HepG2 (cell line): ENCODE results near the gene EFHC2. TPM values are rescaled to one million over a fixed set of nuclear protein-coding genes. Genes with fewer than 3 reads are reported as not detected.

Experiments
- ATAC-seq: fragments of 200-7000 bp; cut with Tn5 transposase; 3 replicates; pipeline ENCODE4 v1.9.1; 2020; ENCODE audit warnings: mild to moderate bottlenecking, moderate library complexity
- BruUV-seq: library from RNA; stranded (reverse); fragments of 400-500 nt; replicated peaks from 2 replicates; lab custom pipeline; 2021; lab: Mats Ljungman, UMichigan
- CTCF ChIA-PET: fragments of 300-600 bp; formaldehyde crosslinking; extraction: SDS; loops from one replicate; lab custom pipeline; 2021; ENCODE audit warnings: low total read pairs, inconsistent platforms, low intra/inter-chr PET ratio; lab: Yijun Ruan, JAX
- POLR2A ChIA-PET: fragments of 350-600 bp; sonication (Branson Sonifier 250); formaldehyde crosslinking; loops from one replicate; lab custom pipeline; 2020; ENCODE audit warnings: antibody characterized with exemption, inconsistent platforms; lab: Yijun Ruan, JAX
- DNase-seq: peaks from one replicate; pipeline ENCODE4 v3.0.0-alpha.2; 2015; ENCODE audit warnings: low spot score
- FAIRE-seq: peaks from 3 replicates; lab custom pipeline; 2011; peaks lifted over from hg19 to GRCh38; lab: Jason Lieb, UNC
- H2AFZ ChIP-seq: one replicate; pipeline ENCODE4 v1.6.1; 2011; ENCODE audit warnings: low read length, inconsistent platforms
- H3K27ac ChIP-seq: fragments of 300-600 bp; 3 replicates; pipeline ENCODE4 v1.8.0; 2011; ENCODE audit warnings: mixed run types, mild to moderate bottlenecking, mixed read lengths, low read length, inconsistent platforms; ENCODE audit not compliant: insufficient read depth; ENCODE audit errors: extremely low read length
- H3K27me3 ChIP-seq, 2 experiments: fragments of 200-600 bp in 1 of 2; 2 replicates in 1 of 2; 3 replicates in 1 of 2; pipeline versions ENCODE4 v1.6.0 to v1.8.0; 2011; ENCODE audit warnings: low read length in 2 of 2, mild to moderate bottlenecking in 2 of 2, moderate library complexity in 2 of 2, inconsistent platforms in 1 of 2; ENCODE audit not compliant: insufficient read depth in 2 of 2, control insufficient read depth in 1 of 2
- H3K36me3 ChIP-seq, 2 experiments: fragments of 200-600 bp in 1 of 2; replicated peaks in 1 of 2; 2 replicates in 1 of 2; 3 replicates in 1 of 2; pipeline versions ENCODE4 v1.5.1 to v1.8.0; 2011; ENCODE audit warnings: low read length in 2 of 2, inconsistent platforms in 1 of 2; ENCODE audit not compliant: insufficient read depth in 2 of 2, control insufficient read depth in 1 of 2
- H3K4me1 ChIP-seq: 2 replicates; pipeline ENCODE4 v1.5.1; 2012; ENCODE audit warnings: low read length, inconsistent platforms; ENCODE audit not compliant: insufficient read depth
- H3K4me2 ChIP-seq: 2 replicates; pipeline ENCODE4 v1.6.0; 2011; ENCODE audit warnings: low read depth, low read length, inconsistent platforms
- H3K4me3 ChIP-seq, 3 experiments: fragments of 200-600 bp in 1 of 3; sonication (generic), shearing (Covaris generic) in 1 of 3; replicated peaks in 1 of 3; 2 replicates each; pipeline ENCODE4 v1.5.1; 2011 to 2016; ENCODE audit warnings: low read length in 3 of 3, inconsistent platforms in 2 of 3, low read depth in 2 of 3, mild to moderate bottlenecking in 2 of 3, control low read depth in 1 of 3, mixed read lengths in 1 of 3; ENCODE audit not compliant: insufficient read depth in 1 of 3
- H3K79me2 ChIP-seq: one replicate; pipeline ENCODE4 v1.6.1; 2011; ENCODE audit warnings: low read length, inconsistent platforms; ENCODE audit not compliant: insufficient read depth
- H3K9ac ChIP-seq: 2 replicates; pipeline ENCODE4 v1.6.0; 2011; ENCODE audit warnings: mild to moderate bottlenecking, low read depth, low read length, inconsistent platforms; ENCODE audit not compliant: insufficient read depth
- H3K9me3 ChIP-seq: 2 replicates; pipeline ENCODE4 v1.5.1; 2012; ENCODE audit warnings: mild to moderate bottlenecking, low read length
- H4K20me1 ChIP-seq: 2 replicates; pipeline ENCODE4 v1.6.0; 2011; ENCODE audit warnings: inconsistent platforms, mild to moderate bottlenecking, low read length, moderate library complexity; ENCODE audit not compliant: insufficient read depth
- ARID5B ChIP-seq: IDR thresholded peaks from 2 replicates; pipeline ENCODE4 v1.4.0; 2020; ENCODE audit warnings: mild to moderate bottlenecking, missing genetic modification reagents
- HNF4G ChIP-seq, 2 experiments: sonication (generic) in 1 of 2; formaldehyde crosslinking in 1 of 2; IDR thresholded peaks; 2 replicates each; pipeline versions ENCODE4 v1.4.0 to v1.6.1; 2011 to 2020; ENCODE audit warnings: borderline replicate concordance in 2 of 2, low read depth in 2 of 2, mild to moderate bottlenecking in 2 of 2, low read length in 1 of 2, missing genetic modification reagents in 1 of 2, moderate library complexity in 1 of 2
- MYC ChIP-seq: sonication (generic); formaldehyde crosslinking; IDR thresholded peaks from 2 replicates; pipeline ENCODE4 v1.9.0; 2021; ENCODE audit warnings: missing genetic modification reagents, borderline replicate concordance
- PHF21A ChIP-seq: sonication (generic); formaldehyde crosslinking; IDR thresholded peaks from 2 replicates; pipeline ENCODE4 v1.5.0; 2020; ENCODE audit warnings: mild to moderate bottlenecking, missing genetic modification reagents
- SIN3A ChIP-seq: IDR thresholded peaks from 2 replicates; pipeline ENCODE4 v1.6.1; 2011; ENCODE audit warnings: low read depth, mild to moderate bottlenecking, control low read depth, low read length, borderline replicate concordance
- ZBTB42 ChIP-seq: sonication (generic); formaldehyde crosslinking; IDR thresholded peaks from 2 replicates; pipeline ENCODE4 v1.5.0; 2020; ENCODE audit warnings: mild to moderate bottlenecking, missing genetic modification reagents
- ZFY ChIP-seq: sonication (generic); formaldehyde crosslinking; IDR thresholded peaks from 2 replicates; pipeline ENCODE4 v1.4.0; 2020; ENCODE audit warnings: missing genetic modification reagents
- ZNF430 ChIP-seq: sonication (generic); formaldehyde crosslinking; IDR thresholded peaks from 2 replicates; pipeline ENCODE4 v1.9.0; 2021; ENCODE audit warnings: mild to moderate bottlenecking, missing genetic modification reagents
- ZNF567 ChIP-seq: sonication (generic); formaldehyde crosslinking; IDR thresholded peaks from 2 replicates; pipeline ENCODE4 v1.8.1; 2023; ENCODE audit warnings: mild to moderate bottlenecking, missing genetic modification reagents, borderline replicate concordance
- ZNF615 ChIP-seq: sonication (generic); formaldehyde crosslinking; IDR thresholded peaks from 2 replicates; pipeline ENCODE4 v1.5.0; 2020; ENCODE audit warnings: mild to moderate bottlenecking, missing genetic modification reagents, borderline replicate concordance
- WGBS: methylation state at CpG from one replicate; pipeline ENCODE4 v1.1.6; 2017; ENCODE audit warnings: low lambda C conversion rate; 5-methylcytosine and 5-hydroxymethylcytosine counted together
- in situ Hi-C: cut with HindIII; loops from 2 replicates; pipeline ENCODE4 v1.10.0; 2017; ENCODE audit warnings: low pct_unique_long_range_greater_than_20kb; ENCODE audit not compliant: extremely low pct_ligation_motif_present
- intact Hi-C: fragments of 100-400 bp; cut with micrococcal nuclease; formaldehyde crosslinking; loops from one replicate; pipeline ENCODE4 v1.10.0; 2022; ENCODE audit not compliant: unreplicated experiment
- polyA plus RNA-seq, 8 experiments: library from polyadenylated mRNA; depleted of rRNA in 3 of 8; stranded (reverse) in 7 of 8; unstranded in 1 of 8; fragments of >200 nt; fragmentation: Illumina TruSeq in 4 of 8; extraction: Trizol in 4 of 8; gene quantifications; 2 replicates each; pipeline versions ENCODE4 v1.2.1 to v1.2.3, GENCODE V29; 2011 to 2016; ENCODE audit warnings: low read depth in 4 of 8, missing spikeins in 1 of 8, mixed read lengths in 1 of 8; ENCODE audit not compliant: insufficient read depth in 1 of 8
- total RNA-seq, 5 experiments: library from RNA; depleted of rRNA; stranded (reverse); fragments of >200 nt; fragmentation: Illumina TruSeq; extraction: Trizol; gene quantifications; 2 replicates each; pipeline ENCODE4 v1.2.3, GENCODE V29; 2016; ENCODE audit warnings: low read depth in 1 of 5

EFHC2 gene
- total and polyA plus RNA-seq, 2 of the 13 experiments (the other 11 are each of a cell fraction or from before 2014, with no cell fraction given): not detected

- Histone ChIP-seq H3K27ac (no peak overlapping the region), H3K36me3 (no peaks in the 10 kb centered on the region), H3K4me2 (no peak overlapping the region), H2AFZ (no peak overlapping the region), H3K27me3 (no peaks in the 10 kb centered on the region), H3K79me2 (no peaks in the 10 kb centered on the region), H3K9me3 (no peaks in the 10 kb centered on the region), H3K9ac (no peak overlapping the region), H4K20me1 (no peaks in the 10 kb centered on the region), H3K4me3 (no peak overlapping the region), H3K4me1 (no peaks in the 10 kb centered on the region)
- ChIA-PET CTCF (no interaction called here), POLR2A (no interaction called here)
- no peak for TF ChIP-seq ZNF430
- TF ChIP-seq ZBTB42 (CRISPR knock-in tag): no peak
- no peak for TF ChIP-seq HNF4G (IDR thresholded peaks at IDR 0.05; ENCODE audit: borderline replicate concordance, low read depth, low read length)
- TF ChIP-seq HNF4G (CRISPR knock-in tag; IDR thresholded peaks at IDR 0.05; ENCODE audit: borderline replicate concordance, low read depth): no peak
- no peak for TF ChIP-seq PHF21A (CRISPR knock-in tag)
- no peak for TF ChIP-seq MYC (CRISPR knock-in tag)
- TF ChIP-seq SIN3A: no peak
- TF ChIP-seq ZFY (CRISPR knock-in tag): no peak
- no peak for TF ChIP-seq ARID5B (CRISPR knock-in tag)
- no peak for TF ChIP-seq ZNF567 (CRISPR knock-in tag)
- TF ChIP-seq ZNF615 (CRISPR knock-in tag): no peak
- intact Hi-C loops (no loop called here), in situ Hi-C loops (no loop called here)
- whole genome bisulfite sequencing: 14% methylated on average over 5 of the region's 5 CpGs
- no TSS peak for BruUV-seq
- DNase-seq (no peak), FAIRE-seq (no peak), ATAC-seq (no peak)
Measured at GRCh38 chrX:44349561-44349960, 6.1 kb upstream of the EFHC2 start.
